NCI-H2107 treated with DMSO at 0.1 percent for 48 hours (cell line): ENCODE data around the gene HAVCR1.
A peak's percentile ranks its signal among the peaks of the same experiment; 100 is the strongest.
"Not testable (repeated sequence)": the region's sequence is repeated elsewhere in the genome, so short reads cannot be mapped to it uniquely, and the experiment has no call there.

Experiments
- DNase-seq: peaks from one replicate; lab custom pipeline; 2025; ENCODE audit not compliant: unreplicated experiment; lab: John Stamatoyannopoulos, UW

HAVCR1 gene

GRCh38 chr5:157059093-157059539 lies at the start of gene HAVCR1:
Gene HAVCR1 (minus strand): TSS chr5:157059116. CDS start chr5:157057943, 1,173 bp downstream.
- DNase-seq: no peak

GRCh38 chr5:157107508-157107907 lies 48.6 kb upstream of the HAVCR1 start:
- DNase-seq: no peak

- no peak for DNase-seq
Measured at GRCh38 chr5:157106630-157107461, 47.9 kb upstream of the HAVCR1 start.

GRCh38 chr5:157100140-157100679 lies 41.3 kb upstream of the HAVCR1 start:
- DNase-seq: no peak

GRCh38 chr5:157088342-157088990 lies 29.6 kb upstream of the HAVCR1 start:
- no peak for DNase-seq

GRCh38 chr5:157086751-157087359 lies 27.9 kb upstream of the HAVCR1 start:
- no peak for DNase-seq

- DNase-seq: no peak
Measured at GRCh38 chr5:157085930-157086329, 27.0 kb upstream of the HAVCR1 start.

- DNase-seq: no peak
Measured at GRCh38 chr5:157080286-157080685, 21.4 kb upstream of the HAVCR1 start.

GRCh38 chr5:157076558-157076957 lies 17.6 kb upstream of the HAVCR1 start:
- DNase-seq: no peak

- DNase-seq: no peak
Measured at GRCh38 chr5:157072508-157072907, 13.6 kb upstream of the HAVCR1 start.

- no peak for DNase-seq
Measured at GRCh38 chr5:157069949-157070348, 11.0 kb upstream of the HAVCR1 start.

- DNase-seq: no peak
Measured at GRCh38 chr5:157068785-157069184, 9.9 kb upstream of the HAVCR1 start.

- no peak for DNase-seq
Measured at GRCh38 chr5:157068339-157068738, 9.4 kb upstream of the HAVCR1 start.

- DNase-seq: peak; percentile 9
Measured at GRCh38 chr5:157067005-157067404, 8.1 kb upstream of the HAVCR1 start.

GRCh38 chr5:157066080-157066479 lies 7.2 kb upstream of the HAVCR1 start:
- no peak for DNase-seq

- DNase-seq: no peak
Measured at GRCh38 chr5:157063776-157064430, 5.0 kb upstream of the HAVCR1 start.

GRCh38 chr5:157059891-157060290 lies 975 bp upstream of the HAVCR1 start:
- DNase-seq: no peak

- DNase-seq: no peak
Measured at GRCh38 chr5:157057459-157058370, 1.2 kb downstream of the HAVCR1 start.

GRCh38 chr5:157056848-157057247 lies 2.1 kb downstream of the HAVCR1 start:
- DNase-seq: not testable (repeated sequence)

- no peak for DNase-seq
Measured at GRCh38 chr5:157051604-157052245, 7.2 kb downstream of the HAVCR1 start.
